Neural progenitor cell (in vitro differentiated cells): Measurements from ENCODE around the gene KIF26A. TPM values are rescaled to one million over a fixed set of nuclear protein-coding genes. Genes with fewer than 3 reads are reported as not detected.

Source experiments
- DNase-seq: peaks from one replicate; pipeline ENCODE4 v3.0.0-alpha.2; 2016; ENCODE audit warnings: low spot score
- H2AFZ ChIP-seq: fragments of 200-600 bp; sonication (generic); replicated peaks from 2 replicates; pipeline ENCODE4 v1.6.1; 2016; ENCODE audit warnings: antibody characterized with exemption
- H3F3A ChIP-seq: fragments of 200-600 bp; sonication (generic); 2 replicates; pipeline ENCODE4 v1.6.1; 2016; ENCODE audit warnings: antibody characterized with exemption, low read depth
- H3K27ac ChIP-seq: fragments of 200-600 bp; sonication (generic); 2 replicates; pipeline ENCODE4 v1.5.1; 2016; ENCODE audit warnings: mild to moderate bottlenecking
- H3K27me3 ChIP-seq: fragments of 200-600 bp; sonication (generic); 2 replicates; pipeline ENCODE4 v1.6.1; 2016; ENCODE audit warnings: mild to moderate bottlenecking, moderate library complexity
- H3K36me3 ChIP-seq: fragments of 200-600 bp; sonication (generic); 2 replicates; pipeline ENCODE4 v1.5.1; 2016
- H3K4me1 ChIP-seq: fragments of 200-600 bp; sonication (generic); 2 replicates; pipeline ENCODE4 v1.6.1; 2016; ENCODE audit warnings: mixed run types
- H3K4me2 ChIP-seq: fragments of 200-600 bp; sonication (generic); 2 replicates; pipeline ENCODE4 v1.6.1; 2016
- H3K4me3 ChIP-seq: fragments of 200-600 bp; sonication (generic); 2 replicates; pipeline ENCODE4 v1.5.1; 2016
- H3K79me2 ChIP-seq: fragments of 200-600 bp; sonication (generic); 2 replicates; pipeline ENCODE4 v1.6.1; 2016; ENCODE audit warnings: low read depth
- H3K9ac ChIP-seq: fragments of 200-600 bp; sonication (generic); 2 replicates; pipeline ENCODE4 v1.6.1; 2016
- H3K9me3 ChIP-seq: fragments of 200-600 bp; sonication (generic); 2 replicates; pipeline ENCODE4 v1.5.1; 2016; ENCODE audit warnings: low read depth
- H4K20me1 ChIP-seq: fragments of 200-600 bp; sonication (generic); 2 replicates; pipeline ENCODE4 v1.6.1; 2016; ENCODE audit warnings: low read depth
- H3K27ac Mint-ChIP-seq: 3 replicates; pipeline ENCODE4 v1.8.0; 2021; ENCODE audit warnings: mixed read lengths
- H3K27me3 Mint-ChIP-seq: 2 replicates; pipeline ENCODE4 v1.8.0; 2022; ENCODE audit warnings: low read depth, mild to moderate bottlenecking, inconsistent platforms, moderate library complexity, mixed read lengths; ENCODE audit not compliant: insufficient read depth
- H3K36me3 Mint-ChIP-seq: 3 replicates; pipeline ENCODE4 v1.8.0; 2021; ENCODE audit warnings: mixed read lengths
- H3K4me1 Mint-ChIP-seq: 3 replicates; pipeline ENCODE4 v1.8.0; 2021; ENCODE audit warnings: mixed read lengths
- H3K4me3 Mint-ChIP-seq: 3 replicates; pipeline ENCODE4 v1.8.0; 2021; ENCODE audit warnings: mild to moderate bottlenecking, moderate library complexity, mixed read lengths
- H3K9me3 Mint-ChIP-seq: 3 replicates; pipeline ENCODE4 v1.8.0; 2020; ENCODE audit warnings: mixed read lengths
- CTCF ChIP-seq: fragments of 200-600 bp; sonication (generic); IDR thresholded peaks from 2 replicates; pipeline ENCODE4 v1.5.1; 2017; ENCODE audit warnings: antibody characterized with exemption, mild to moderate bottlenecking
- EZH2 ChIP-seq: fragments of 200-600 bp; sonication (generic); IDR thresholded peaks from 2 replicates; pipeline ENCODE4 v1.6.1; 2017; ENCODE audit warnings: antibody characterized with exemption, mild to moderate bottlenecking, moderate library complexity
- EZH2phosphoT487 ChIP-seq: fragments of 200-600 bp; sonication (generic); IDR thresholded peaks from 2 replicates; pipeline ENCODE4 v1.6.1; 2017; ENCODE audit warnings: antibody characterized with exemption
- total RNA-seq: library from RNA; depleted of rRNA; stranded (reverse); fragments of >200 nt; gene quantifications from 2 replicates; pipeline ENCODE4 v1.2.3, GENCODE V29; 2015; ENCODE audit warnings: low replicate concordance

Gene KIF26A
- total RNA-seq, 1 donor from 2014 or later: 6.1 TPM

GRCh38 chr14:104220215-104221070 is 82.1 kb downstream of the KIF26A start:
- Mint-ChIP-seq H3K9me3 (no peaks in the 10 kb centered on the region), H3K36me3 (no peaks in the 10 kb centered on the region)
- no peak for DNase-seq

GRCh38 chr14:104221071-104221625 is 82.8 kb downstream of the KIF26A start:
- TF ChIP-seq EZH2: no peak
- TF ChIP-seq EZH2phosphoT487: no peak
- no peak for TF ChIP-seq CTCF
- H3K27ac Mint-ChIP-seq: no peak overlapping the region
- Histone ChIP-seq H4K20me1 (no peaks in the 10 kb centered on the region), H3K36me3 (no peaks in the 10 kb centered on the region), H3K27ac (no peak overlapping the region), H3K27me3 (no peaks in the 10 kb centered on the region), H3K4me3 (no peak overlapping the region), H3K79me2 (no peaks in the 10 kb centered on the region), H3K4me2 (no peak overlapping the region), H3K4me1 (peaks cover 37% of the 10 kb centered on the region), H3F3A (no peaks in the 10 kb centered on the region), H3K9me3 (no peaks in the 10 kb centered on the region), H2AFZ (no peak overlapping the region), H3K9ac (no peak overlapping the region)
- H3K4me1 Mint-ChIP-seq: peaks cover 21% of the 10 kb centered on the region
- peaks cover 5% of the 10 kb centered on the region for H3K27me3 Mint-ChIP-seq
- no peaks in the 10 kb centered on the region for H3K36me3 Mint-ChIP-seq
- no peaks in the 10 kb centered on the region for H3K9me3 Mint-ChIP-seq
- DNase-seq: no peak
- H3K4me3 Mint-ChIP-seq: no peak overlapping the region

More at GRCh38 chr14:104220215-104221070, 82.1 kb downstream of the KIF26A start:
- H3K4me3 ChIP-seq: no peak overlapping the region
- H2AFZ ChIP-seq: no peak overlapping the region
- no peak overlapping the region for H3K4me3 Mint-ChIP-seq
- H3K27me3 ChIP-seq: no peaks in the 10 kb centered on the region
- H4K20me1 ChIP-seq: no peaks in the 10 kb centered on the region
- H3K27me3 Mint-ChIP-seq: peaks cover 5% of the 10 kb centered on the region
- H3K9me3 ChIP-seq: no peaks in the 10 kb centered on the region
- H3K36me3 ChIP-seq: no peaks in the 10 kb centered on the region
- TF ChIP-seq EZH2 (no peak), CTCF (no peak), EZH2phosphoT487 (no peak)
- H3K27ac Mint-ChIP-seq: no peak overlapping the region
- no peaks in the 10 kb centered on the region for H3F3A ChIP-seq
- H3K4me2 ChIP-seq: peak overlapping the region; percentile 6
- H3K27ac ChIP-seq: no peak overlapping the region
- H3K4me1 Mint-ChIP-seq: peaks cover 21% of the 10 kb centered on the region
- H3K9ac ChIP-seq: no peak overlapping the region
- H3K79me2 ChIP-seq: no peaks in the 10 kb centered on the region
- H3K4me1 ChIP-seq: peaks cover 37% of the 10 kb centered on the region

GRCh38 chr14:104221636-104222369 is 83.4 kb downstream of the KIF26A start:
- no peaks in the 10 kb centered on the region for H3K27me3 ChIP-seq
- TF ChIP-seq CTCF: no peak
- TF ChIP-seq EZH2phosphoT487: no peak
- TF ChIP-seq EZH2: no peak
- H4K20me1 ChIP-seq: no peaks in the 10 kb centered on the region
- H3K4me1 ChIP-seq: peaks cover 37% of the 10 kb centered on the region
- no peak overlapping the region for H3K4me3 Mint-ChIP-seq
- no peak overlapping the region for H3K27ac ChIP-seq
- H3K27ac Mint-ChIP-seq: peak overlapping the region; percentile 46
- H3K36me3 ChIP-seq: no peaks in the 10 kb centered on the region
- no peak overlapping the region for H2AFZ ChIP-seq
- no peak overlapping the region for H3K4me3 ChIP-seq
- no peak overlapping the region for H3K4me2 ChIP-seq
- no peak for DNase-seq
- no peaks in the 10 kb centered on the region for H3F3A ChIP-seq
- no peaks in the 10 kb centered on the region for H3K79me2 ChIP-seq
- peaks cover 21% of the 10 kb centered on the region for H3K4me1 Mint-ChIP-seq
- H3K9ac ChIP-seq: no peak overlapping the region
- H3K9me3 ChIP-seq: no peaks in the 10 kb centered on the region
- H3K36me3 Mint-ChIP-seq: no peaks in the 10 kb centered on the region
- H3K9me3 Mint-ChIP-seq: no peaks in the 10 kb centered on the region
- H3K27me3 Mint-ChIP-seq: peaks cover 7% of the 10 kb centered on the region
